ENCODE data around the gene TKT.

TKT gene

DNA sequence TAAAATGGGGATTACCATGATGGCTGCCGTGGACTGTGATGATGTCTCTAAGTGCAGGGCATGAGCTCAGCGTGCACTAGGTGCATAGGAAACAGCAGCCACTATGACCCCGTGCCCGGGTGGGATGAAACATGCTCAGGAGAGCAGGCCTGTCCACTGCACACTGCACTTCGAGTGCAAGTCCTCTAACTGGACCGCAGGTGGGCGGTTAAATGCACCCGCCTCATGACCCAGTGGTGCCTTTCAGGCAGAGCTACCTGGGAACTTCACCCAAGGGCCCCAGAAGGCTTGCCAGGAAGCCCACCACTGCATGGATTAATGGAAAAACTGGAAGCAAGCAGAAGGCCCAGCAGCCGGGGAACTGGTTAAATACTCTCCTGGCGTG, 60.8 kb downstream of the TKT start:
- DNase-seq: no peak

DNA sequence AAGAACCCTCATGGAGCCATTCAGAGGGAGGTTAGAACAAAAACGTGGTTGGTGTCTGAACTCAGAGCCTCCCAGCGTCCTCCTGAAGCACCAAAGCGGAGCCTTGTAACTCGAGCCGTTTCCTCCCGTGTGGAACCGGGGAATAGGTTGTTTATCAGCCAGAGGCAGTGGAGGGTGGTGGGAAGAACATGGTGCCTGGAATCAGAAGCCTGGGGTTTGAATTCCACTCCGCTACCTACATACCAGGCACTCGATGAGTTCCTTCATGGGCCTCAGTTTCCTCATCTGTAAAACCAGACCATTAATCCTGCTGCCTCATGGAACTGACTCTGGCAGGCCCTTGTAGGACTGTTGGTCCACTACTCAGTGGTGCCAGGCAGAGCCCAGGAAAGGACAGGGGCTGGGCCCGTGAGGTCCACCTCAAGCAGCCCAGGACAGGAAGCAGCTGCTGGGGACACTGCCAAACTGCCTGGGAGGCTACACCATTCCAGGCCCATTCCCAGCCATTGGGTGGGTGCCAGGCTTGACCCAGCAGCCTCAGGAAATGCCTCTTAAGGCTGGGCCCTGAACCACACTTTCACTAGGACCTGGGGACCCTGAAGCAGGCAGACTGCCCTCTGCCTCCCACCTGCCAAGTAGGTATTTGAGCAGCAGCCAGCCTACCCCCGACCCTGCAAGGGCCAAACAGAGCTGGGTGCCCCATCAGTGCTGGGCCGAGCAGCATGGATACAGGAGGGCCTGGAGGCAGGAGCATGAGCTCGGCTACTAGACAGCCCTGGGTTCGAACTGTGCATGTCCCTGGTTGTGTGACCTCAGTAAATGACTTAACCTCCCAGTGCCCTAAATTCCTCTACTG, 61.4 kb downstream of the TKT start:
- no peak for DNase-seq

DNA sequence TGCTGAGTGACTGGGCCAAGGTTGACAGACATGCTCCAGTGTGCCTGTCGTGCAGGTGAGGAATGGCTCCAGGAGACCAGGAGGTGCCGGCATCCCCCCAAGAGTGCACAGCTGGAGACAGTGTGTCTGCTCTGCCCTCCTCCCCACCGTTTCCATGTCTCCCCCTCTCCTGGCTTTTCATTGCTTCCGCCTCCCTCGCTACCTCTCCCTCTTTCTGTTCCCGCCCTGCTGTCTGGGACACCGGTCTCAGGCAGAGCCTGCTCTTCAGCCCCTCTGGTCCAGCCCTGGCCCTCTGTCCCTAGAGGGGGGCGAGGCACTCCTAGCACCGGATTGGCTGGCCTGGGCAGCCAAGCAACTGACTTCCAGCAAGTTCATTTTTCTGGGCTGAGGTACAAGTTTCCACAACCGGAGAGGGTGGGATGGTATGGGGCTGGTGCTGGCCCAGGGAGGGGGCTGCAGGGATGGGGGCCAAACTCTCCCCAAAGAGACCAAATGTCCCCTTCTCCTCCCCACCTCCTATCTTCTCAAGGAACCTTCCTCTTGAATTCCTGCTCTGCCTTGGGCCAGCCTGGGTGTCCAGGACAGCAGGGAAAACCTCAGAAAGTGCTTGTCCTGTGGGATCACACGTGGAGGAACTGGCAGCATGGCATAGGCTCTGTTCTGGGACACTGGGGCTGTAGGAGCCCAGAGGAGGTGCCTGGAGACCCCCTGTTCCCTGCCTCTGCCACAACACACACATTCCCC, 62.2 kb downstream of the TKT start:
- DNase-seq: no peak

DNA sequence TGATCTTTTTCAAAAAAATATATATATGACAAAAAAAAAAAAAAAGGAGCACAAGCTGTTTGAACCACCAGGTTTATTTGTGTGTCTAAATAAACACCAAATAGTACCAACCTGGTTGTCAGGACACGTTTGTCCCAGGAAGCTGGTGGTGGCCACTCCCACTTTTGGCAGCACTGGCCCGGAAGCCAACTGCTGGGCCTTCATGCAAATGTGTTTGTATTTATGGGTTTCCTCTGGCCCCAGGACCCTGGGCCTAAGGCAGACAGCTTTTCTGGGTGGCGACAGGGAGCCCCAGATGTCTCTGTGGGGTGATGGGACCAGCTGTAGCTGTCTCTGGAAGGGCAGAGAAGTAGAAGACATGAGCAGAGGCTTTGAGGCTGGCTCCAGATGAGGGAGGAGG, 63.2 kb downstream of the TKT start:
- no peak for DNase-seq

DNA sequence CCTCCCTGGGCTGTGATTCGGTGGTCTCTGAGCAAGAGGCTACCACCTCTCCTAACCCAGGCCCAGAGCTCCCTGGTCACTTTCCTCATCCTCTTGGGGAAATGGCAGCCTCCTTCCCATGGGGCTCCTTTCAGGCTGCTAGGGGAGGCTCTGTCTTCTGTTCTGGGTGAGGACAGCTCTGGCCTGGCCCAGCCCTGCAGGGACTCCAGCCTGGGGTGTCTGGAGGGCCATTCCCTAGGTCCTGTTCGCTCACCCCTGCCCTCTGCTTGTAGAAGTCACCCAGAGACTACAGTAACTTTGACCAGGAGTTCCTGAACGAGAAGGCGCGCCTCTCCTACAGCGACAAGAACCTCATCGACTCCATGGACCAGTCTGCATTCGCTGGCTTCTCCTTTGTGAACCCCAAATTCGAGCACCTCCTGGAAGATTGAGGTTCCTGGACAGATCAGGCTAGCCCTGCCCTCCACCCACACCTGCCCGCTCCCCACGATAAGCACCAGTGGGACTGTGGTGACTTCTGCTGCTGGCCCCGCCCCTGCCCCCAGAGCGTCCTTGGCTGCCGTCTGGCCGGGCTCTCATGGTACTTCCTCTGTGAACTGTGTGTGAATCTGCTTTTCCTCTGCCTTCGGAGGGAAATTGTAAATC, 63.9 kb downstream of the TKT start:
- no peak for DNase-seq

DNA sequence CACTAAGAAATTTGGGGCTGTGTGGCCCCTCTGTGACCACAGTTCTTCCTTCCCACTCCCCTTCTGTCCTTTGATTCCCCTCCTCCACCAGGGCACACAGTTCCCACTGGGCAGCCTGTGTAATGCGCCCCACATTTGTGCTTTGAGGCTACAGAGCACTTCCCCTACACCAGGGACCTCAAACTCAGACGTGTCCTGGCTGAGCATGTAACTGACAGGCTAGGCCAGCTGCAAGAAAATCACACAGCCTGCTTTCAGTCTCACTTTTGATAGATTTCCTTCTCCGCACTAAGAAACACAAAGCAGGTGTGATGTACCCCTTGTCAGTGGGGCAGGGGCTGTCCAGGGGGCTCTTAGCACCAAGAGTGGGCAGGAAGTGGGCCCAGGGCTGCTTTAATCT, 65.2 kb downstream of the TKT start:
- no peak for DNase-seq

DNA sequence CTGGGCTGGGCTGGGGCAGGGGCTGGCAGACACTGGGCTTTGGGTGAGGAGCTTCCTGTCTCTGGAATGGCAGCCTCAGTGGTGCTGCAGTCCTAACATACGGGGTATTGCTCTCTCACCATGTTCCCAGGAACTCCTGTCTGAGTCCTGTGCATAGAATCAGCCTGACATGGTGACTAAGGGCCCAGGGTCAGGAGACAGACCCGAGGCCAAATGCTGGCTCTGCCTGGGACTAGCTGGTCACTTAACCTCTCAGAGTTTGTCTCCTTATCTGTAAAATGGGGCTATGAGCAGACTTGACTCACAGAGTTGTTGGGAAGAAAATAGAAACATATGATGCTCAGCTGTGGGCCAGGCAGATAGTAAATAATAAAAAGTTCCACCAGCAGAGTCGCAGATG, 66.5 kb downstream of the TKT start:
- DNase-seq: no peak

- DNase-seq: no peak
These were observed 67.1 kb downstream of the TKT start for GRCh38 chr3:53188720-53189119.

GRCh38 chr3:53188136-53188685, 67.6 kb downstream of the TKT start:
- no peak for DNase-seq

DNA sequence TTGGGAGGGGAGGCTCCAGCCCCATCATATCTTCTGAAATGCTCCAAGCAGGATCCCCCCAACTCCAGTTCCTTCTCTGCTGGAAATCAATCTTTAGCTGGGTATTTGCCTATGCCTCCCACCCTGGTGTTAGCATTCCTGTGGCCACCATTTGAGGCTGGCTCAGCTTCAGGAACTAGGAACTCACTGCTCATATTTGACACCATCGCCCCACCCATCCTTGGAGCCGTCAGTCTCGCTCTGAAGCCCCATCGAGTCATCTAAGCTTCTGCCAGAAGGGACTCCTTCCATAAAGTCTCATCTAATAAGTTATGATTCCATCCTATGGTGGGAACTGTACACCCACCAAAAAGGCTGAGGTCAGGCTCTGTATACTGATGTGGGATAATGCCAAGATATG, 68.4 kb downstream of the TKT start:
- no peak for DNase-seq

DNA sequence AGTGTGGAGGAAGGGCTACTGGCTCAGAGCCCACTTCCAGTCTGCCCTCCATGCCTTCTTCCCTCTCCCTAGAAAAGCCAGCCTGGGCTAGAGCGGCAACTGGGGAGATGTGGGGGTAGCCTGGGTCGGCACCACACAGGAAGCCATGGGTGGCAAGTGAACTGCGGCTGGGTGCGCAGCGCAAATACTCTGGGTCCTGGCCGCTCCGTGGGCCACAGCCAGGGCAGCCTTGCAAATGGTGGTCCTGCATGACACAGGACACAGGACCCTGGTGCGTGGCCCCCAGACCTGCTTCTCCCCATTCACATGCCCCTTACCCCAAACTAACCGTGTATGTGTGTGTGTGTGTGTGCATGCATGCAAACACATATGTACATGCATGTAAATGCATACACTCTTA, 69.1 kb downstream of the TKT start:
- DNase-seq: no peak

- no peak for DNase-seq
These were observed 69.9 kb downstream of the TKT start for GRCh38 chr3:53185761-53186465.

DNA sequence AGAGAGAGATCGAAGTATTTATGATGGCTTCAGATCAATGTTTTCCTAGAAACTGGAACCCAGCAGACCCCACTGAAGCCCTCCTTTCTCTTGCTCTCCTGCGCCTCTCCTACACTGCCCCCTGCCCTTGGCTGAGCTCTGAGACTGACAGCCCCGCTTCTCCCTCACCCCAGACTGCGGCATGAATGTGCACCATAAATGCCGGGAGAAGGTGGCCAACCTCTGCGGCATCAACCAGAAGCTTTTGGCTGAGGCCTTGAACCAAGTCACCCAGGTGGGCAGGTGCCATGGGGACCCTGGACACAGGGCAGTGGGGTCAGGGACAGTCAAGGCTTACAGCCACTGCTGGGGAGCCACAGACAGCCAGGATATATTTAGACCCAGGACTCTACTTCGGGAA, 71.1 kb downstream of the TKT start:
- DNase-seq: no peak

GRCh38 chr3:53183514-53183913, 72.3 kb downstream of the TKT start:
- no peak for DNase-seq

- DNase-seq: no peak
These were observed 73.0 kb downstream of the TKT start for GRCh38 chr3:53182764-53183355.

GRCh38 chr3:53181528-53181927, 74.3 kb downstream of the TKT start:
- DNase-seq: no peak

DNA sequence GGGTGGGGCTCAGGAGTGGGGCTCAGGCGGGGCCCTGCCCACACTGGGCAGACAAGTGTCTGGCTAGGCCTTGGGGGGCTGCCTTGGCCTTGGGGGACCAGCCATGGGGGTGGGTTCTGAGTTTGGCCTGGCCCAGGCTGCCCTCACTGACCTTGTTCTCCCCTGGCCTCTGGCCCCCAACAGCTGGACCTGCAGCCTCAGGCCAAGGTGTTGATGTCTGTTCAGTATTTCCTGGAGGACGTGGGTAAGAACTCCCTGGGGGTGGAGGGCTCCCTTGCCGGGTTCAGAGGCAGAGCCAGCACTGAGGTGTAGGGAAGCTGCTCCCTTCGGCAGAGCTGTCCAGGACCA, 74.8 kb downstream of the TKT start:
- DNase-seq: no peak

DNA sequence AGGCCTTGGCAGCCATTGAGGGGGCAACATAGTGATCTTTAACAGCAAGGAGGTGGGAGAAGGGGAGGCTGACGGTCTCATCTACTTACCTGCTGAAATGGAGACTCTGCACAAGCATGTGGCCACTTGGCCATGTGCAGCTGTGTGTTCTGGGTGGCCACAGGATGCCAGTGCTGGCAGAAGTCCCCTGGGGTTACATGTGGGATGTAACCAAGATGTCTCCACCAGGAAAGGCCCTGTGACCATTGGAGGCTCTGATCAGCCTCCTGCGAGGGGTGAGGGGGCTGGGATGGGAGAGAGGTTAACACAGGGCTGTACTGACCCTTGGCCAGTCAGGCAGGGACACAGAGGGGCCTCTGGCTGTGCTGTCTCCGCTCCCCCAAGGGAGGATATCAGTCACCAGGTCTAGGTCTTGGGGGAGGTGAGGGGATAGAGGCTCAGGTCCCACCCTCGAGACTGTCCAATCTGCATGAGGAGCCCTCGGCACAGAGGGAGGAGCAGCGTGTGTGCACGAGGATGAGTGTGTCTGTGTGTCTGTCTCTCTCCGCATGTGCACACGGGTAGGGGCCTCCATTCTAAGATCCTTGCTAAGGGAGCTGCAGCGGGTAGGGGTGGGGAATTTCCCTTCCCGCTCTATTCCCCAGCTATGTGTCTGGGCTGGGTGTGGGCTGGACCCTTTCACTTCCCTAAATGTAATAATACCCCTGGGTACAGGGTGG, 75.4 kb downstream of the TKT start:
- DNase-seq: no peak

DNA sequence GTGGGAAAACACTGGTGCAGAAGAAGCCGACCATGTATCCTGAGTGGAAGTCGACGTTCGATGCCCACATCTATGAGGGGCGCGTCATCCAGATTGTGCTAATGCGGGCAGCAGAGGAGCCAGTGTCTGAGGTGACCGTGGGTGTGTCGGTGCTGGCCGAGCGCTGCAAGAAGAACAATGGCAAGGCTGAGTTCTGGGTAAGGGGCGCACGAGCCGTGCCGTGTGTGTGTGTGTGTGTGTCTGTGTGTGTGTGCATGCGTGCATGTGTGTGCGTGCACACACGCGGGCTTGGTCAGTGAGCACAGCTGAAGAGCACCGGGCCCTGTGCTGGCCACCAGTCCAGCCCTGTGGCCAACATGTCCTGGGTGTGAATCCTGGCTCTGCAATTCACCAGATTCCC, 76.2 kb downstream of the TKT start:
- no peak for DNase-seq

GRCh38 chr3:53178246-53178645, 77.6 kb downstream of the TKT start:
- no peak for DNase-seq

- no peak for DNase-seq
These were observed 79.9 kb downstream of the TKT start for GRCh38 chr3:53175613-53176540.

Measured in cortex of kidney (tissue), 1 donor.